HG02798 (cell line): ENCODE results near the gene MRGPRE.
"Not testable (repeated sequence)": the region's sequence is repeated elsewhere in the genome, so short reads cannot be mapped to it uniquely, and the experiment has no call there.

Experiments
- ATAC-seq: cut with Tn5 transposase; IDR thresholded peaks from one replicate; pipeline ENCODE4 v1.9.1; 2021; ENCODE audit warnings: mild to moderate bottlenecking; ENCODE audit not compliant: unreplicated experiment, poor library complexity

Gene MRGPRE, protein sequence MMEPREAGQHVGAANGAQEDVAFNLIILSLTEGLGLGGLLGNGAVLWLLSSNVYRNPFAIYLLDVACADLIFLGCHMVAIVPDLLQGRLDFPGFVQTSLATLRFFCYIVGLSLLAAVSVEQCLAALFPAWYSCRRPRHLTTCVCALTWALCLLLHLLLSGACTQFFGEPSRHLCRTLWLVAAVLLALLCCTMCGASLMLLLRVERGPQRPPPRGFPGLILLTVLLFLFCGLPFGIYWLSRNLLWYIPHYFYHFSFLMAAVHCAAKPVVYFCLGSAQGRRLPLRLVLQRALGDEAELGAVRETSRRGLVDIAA

GRCh38 chr11:3231851-3232744, at the start of gene MRGPRE:
TSS of gene MRGPRE (minus strand) at chr11:3232417. CDS start at chr11:3228799, 3,618 bp downstream.
- ATAC-seq, result no peak

DNA sequence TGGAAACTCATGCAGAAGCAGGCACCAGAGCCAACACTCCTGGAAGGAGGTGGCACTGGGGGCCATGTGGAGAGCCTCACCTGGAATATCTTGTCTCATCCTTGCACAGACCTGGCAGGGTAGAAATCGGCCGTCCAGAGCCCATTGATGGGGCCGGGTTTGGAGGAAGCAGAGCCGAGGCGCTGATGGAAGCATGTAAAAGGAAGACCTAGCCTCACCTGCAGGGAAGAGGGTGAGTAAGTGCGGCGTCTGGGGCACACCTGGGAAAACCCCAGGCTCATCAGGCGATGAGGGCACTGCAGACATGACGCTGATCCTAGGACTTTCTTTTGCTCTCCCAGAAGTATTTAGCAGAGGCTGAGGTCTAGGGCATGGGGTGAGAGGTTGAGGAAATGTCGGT, 48.9 kb upstream of the MRGPRE start:
- not testable (repeated sequence) for ATAC-seq

- ATAC-seq, result not testable (repeated sequence)
Measured at GRCh38 chr11:3280662-3281061, 48.4 kb upstream of the MRGPRE start.

DNA sequence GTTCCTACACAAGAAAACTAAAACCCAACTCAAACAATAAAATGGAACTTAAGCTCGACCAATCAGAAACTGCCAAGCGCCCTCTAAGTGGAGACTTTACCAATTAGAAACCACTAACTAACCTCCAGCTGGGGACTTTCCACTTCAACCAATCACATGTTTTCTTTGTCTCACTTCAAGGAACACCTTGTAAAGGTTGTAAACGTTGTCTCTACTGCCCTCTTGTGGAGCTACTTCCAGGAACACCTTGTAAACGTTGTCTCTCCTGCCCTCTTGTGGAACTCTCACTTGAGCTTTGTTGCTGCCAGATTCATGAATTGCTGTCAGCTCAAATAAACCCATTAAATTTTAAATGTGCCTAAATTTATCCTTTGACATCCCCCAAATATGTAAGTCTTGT, 46.7 kb upstream of the MRGPRE start:
- not testable (repeated sequence) for ATAC-seq

DNA sequence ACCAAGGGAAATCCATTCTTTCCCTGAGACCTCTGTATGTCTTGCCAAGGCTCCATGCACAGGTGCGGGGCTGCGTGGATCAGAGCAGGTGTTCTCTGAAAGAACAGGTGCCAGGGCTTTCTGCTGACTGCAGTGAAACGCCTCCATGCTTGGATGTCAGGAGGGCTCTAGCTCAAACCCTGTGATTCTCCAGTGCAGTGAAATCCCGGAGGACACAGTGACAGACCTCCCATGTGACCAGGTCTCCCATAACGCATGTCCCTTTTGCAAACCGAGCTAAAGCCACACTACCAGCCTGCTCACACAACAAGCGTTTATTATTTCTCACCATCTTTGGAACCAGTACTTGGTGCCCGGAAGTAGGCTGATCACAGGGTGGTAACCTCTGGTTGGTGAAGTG, 41.4 kb upstream of the MRGPRE start:
- ATAC-seq, result not testable (repeated sequence)

- not testable (repeated sequence) for ATAC-seq
Measured at GRCh38 chr11:3262548-3262947, 30.3 kb upstream of the MRGPRE start.

- ATAC-seq, result not testable (repeated sequence)
Measured at GRCh38 chr11:3261831-3262230, 29.6 kb upstream of the MRGPRE start.

DNA sequence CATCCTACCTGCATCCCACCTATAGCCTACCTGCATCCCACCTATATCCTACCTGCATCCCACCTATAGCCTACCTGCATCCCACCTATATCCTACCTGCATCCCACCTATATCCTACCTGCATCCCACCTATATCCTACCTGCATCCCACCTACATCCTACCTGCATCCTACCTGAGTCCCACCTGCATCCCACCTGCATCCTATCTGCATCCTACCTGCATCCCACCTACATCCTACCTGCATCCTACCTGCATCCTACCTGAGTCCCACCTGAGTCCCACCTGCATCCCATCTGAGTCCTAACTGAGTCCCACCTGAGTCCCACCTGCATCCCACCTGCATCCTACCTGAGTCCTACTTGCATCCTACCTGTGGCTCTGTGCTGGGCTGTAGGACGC, 25.3 kb upstream of the MRGPRE start:
- not testable (repeated sequence) for ATAC-seq

GRCh38 chr11:3255241-3255640, 23.0 kb upstream of the MRGPRE start:
- not testable (repeated sequence) for ATAC-seq

GRCh38 chr11:3254773-3255172, 22.6 kb upstream of the MRGPRE start:
- ATAC-seq, result not testable (repeated sequence)

DNA sequence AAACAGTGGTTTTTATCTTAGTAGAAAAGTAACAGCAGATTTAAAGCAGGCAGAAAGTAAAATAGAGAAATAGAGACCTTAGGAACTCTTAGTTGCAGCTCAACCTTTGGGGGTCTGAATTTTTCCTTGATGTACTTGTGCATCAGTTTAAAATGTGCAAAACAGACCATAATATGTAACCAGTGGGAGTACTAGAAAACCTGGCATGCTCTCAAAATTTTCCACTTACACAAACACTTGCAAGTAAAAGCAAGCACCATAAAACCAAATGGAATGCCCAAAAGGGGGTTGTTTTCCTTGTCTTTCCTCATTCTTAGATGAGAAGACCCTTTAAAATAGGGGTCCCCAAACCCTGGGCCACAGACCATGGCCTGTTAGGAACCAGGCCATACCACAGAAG, 12.9 kb upstream of the MRGPRE start:
- no peak for ATAC-seq

DNA sequence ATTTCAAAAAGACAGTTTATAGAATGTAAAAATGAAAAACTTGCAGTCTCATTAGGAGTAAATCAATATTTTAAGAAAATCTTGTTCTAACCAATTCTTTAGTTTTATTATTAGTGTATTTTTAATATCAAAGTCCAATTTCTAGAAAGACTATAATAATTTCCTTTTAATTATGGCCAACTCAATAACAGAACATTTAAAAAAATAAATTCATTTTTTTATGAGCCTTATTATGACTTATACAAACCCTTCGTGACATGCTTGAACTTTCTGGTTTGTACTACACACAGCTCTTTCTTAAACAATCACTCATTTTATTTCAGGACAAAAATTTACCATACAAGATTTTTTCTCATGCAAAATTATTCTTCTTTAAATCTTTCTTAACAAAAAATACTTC, 11.7 kb upstream of the MRGPRE start:
- no peak for ATAC-seq

GRCh38 chr11:3237119-3237518, 4.9 kb upstream of the MRGPRE start:
- ATAC-seq, result no peak

- no peak for ATAC-seq
Measured at GRCh38 chr11:3234846-3235245, 2.6 kb upstream of the MRGPRE start.

DNA sequence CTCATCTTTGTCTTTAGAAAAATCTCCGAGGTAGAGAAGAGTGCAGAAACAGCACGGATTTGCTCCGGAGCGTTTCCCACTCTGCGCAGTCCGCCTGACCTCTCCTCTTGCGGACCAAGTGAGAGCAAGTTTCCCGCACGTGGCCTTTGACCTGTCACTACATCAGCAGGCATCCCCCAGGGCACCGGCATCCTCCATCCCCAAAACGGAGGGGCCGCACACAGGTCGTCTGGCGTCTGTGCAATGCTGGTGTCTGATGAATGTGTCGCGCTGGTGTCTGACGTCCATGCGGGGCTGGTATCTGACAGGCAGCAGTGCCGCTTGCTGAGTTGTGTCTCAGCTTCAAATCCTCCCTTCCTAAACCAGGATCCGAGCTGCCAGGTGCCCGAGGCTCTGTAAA, 739 bp upstream of the MRGPRE start:
- ATAC-seq, result no peak

- ATAC-seq, result no peak
Measured at GRCh38 chr11:3231550-3231850, 717 bp downstream of the MRGPRE start.

- no peak for ATAC-seq
Measured at GRCh38 chr11:3230636-3231549, 1.3 kb downstream of the MRGPRE start.

DNA sequence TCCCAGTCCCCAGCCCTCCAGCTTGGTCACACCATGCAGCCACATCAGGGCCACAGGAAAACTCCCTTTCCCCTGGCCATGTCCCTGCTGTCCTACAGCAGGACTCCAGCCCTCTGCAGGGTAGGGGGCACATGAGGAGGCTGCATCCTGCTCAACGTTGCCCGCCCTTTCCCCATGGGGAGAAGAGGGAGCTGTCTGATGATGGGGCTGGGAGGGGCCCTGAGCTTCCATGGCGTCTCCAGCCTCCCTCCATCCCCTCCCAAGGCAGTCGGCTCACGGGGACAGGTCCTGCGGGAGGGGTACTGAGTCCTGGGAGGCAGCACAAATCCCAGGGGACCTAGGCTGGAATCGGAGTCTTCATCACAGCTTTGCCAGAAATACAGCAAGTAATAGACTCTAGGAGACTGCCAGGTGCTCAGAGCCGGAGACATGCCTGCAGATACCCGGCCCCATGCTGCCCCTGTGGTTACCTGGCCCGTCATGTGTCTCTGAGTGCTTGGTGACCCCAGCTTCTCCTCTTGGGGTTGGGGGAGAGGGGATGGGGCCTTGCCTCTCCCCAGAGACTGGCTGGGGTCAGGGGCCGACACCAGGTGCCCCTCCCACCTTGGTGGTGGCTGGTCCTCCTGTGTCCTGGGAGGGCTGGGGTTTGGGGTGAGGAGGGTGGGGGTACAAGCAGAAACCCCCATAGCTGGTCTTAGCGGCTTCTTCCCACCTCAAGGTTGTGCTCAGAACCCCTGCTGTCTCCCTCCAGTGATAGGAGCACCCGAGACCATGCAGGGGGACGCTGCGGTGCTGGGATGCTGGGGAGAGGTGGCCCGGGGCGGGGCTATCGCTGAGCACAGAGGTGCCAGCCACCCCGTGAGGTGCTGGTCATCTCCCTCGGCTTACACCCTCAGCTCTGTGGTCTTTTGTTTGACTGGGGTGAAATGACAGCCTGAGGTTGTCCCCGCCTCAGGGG, 2.3 kb downstream of the MRGPRE start:
- no peak for ATAC-seq

DNA sequence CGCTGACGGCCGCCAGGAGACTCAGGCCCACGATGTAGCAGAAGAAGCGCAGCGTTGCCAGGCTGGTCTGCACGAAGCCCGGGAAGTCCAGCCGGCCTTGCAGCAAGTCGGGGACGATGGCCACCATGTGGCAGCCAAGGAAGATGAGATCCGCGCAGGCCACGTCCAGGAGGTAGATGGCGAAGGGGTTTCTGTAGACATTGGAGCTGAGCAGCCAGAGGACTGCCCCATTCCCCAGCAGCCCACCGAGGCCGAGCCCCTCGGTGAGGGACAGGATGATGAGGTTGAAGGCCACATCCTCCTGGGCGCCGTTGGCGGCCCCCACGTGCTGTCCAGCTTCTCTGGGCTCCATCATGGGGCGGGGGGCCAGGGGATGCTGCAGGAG, 3.8 kb downstream of the MRGPRE start:
- no peak for ATAC-seq
